ENCODE data around the gene GSTP1. TPM values are rescaled to one million over a fixed set of nuclear protein-coding genes. Genes with fewer than 3 reads are reported as not detected.

The GSTP1 gene
- total and polyA plus RNA-seq, 9 of the 15 experiments (the other 6 are each of a cell fraction or from before 2014, with no cell fraction given), result 592 to 2,150 (median 1,204) TPM

GRCh38 chr11:67629386-67630227, 46.0 kb downstream of the GSTP1 start, which contains the start of gene NUDT8 (continued):
- TF ChIP-seq NCOA6 (IDR thresholded peaks at IDR 0.05) (0 out of 2 replicates have a peak, but pooled peaks have one; percentile 41), ZNF695 (CRISPR knock-in tag; IDR thresholded peaks at IDR 0.05) (no peak), SOX6 (IDR thresholded peaks at IDR 0.05) (0 out of 2 replicates have a peak, but pooled peaks have one; percentile 29), MTA3 (IDR thresholded peaks at IDR 0.05; ENCODE audit: borderline replicate concordance) (peak; percentile 92; the same call in 1 of the 2 replicates), TCFL5 (CRISPR knock-in tag; conservative IDR thresholded peaks at IDR 0.05) (no peak), DMBX1 (CRISPR knock-in tag; IDR thresholded peaks at IDR 0.05; ENCODE audit: borderline replicate concordance) (no peak; the same call in 1 of the 2 replicates), ZSCAN29 (IDR thresholded peaks at IDR 0.05) (0 out of 2 replicates have a peak, but pooled peaks have one; percentile 35), NCOA2 (IDR thresholded peaks at IDR 0.05; ENCODE audit: partially characterized antibody in 2 of 2) (no peak), CREBBP (IDR thresholded peaks at IDR 0.05; ENCODE audit: low read depth, low read length) (no peak), MED1 (CRISPR knock-in tag; IDR thresholded peaks at IDR 0.05; ENCODE audit: borderline replicate concordance) (peak; percentile 83; the same call in 1 of the 2 replicates), GABPB1 (CRISPR knock-in tag; IDR thresholded peaks at IDR 0.05) (peak; percentile 69), GMEB1 (CRISPR knock-in tag; IDR thresholded peaks at IDR 0.05) (peak; percentile 60), GTF2E2 (tag; IDR thresholded peaks at IDR 0.05) (no peak; the same call in 1 of the 2 replicates), MAFK (IDR thresholded peaks at IDR 0.05; ENCODE audit: low read length) (no peak), LARP7 (IDR thresholded peaks at IDR 0.05) (no peak), BHLHE40 (IDR thresholded peaks at IDR 0.05; ENCODE audit: low read length) (no peak), RFX7 (CRISPR knock-in tag; IDR thresholded peaks at IDR 0.05) (0 out of 2 replicates have a peak, but pooled peaks have one; percentile 53), ESRRA (IDR thresholded peaks at IDR 0.05; ENCODE audit: borderline replicate concordance, low read depth) (peak; percentile 62), ZNF274 (IDR thresholded peaks at IDR 0.05; ENCODE audit: borderline replicate concordance, low read depth, low read length) (no peak), SAP30 (IDR thresholded peaks at IDR 0.05; ENCODE audit: borderline replicate concordance, insufficient read depth, low read depth, low read length, poor library complexity, severe bottlenecking) (peak; percentile 76), TAL1 (IDR thresholded peaks at IDR 0.05) (no peak), CREB5 (CRISPR knock-in tag; IDR thresholded peaks at IDR 0.05) (no peak), NFIC (IDR thresholded peaks at IDR 0.05) (peak; percentile 36; the same call in 1 of the 2 replicates), ETV1 (tag; conservative IDR thresholded peaks at IDR 0.05; ENCODE audit: low read depth) (no peak; the same call in 1 of the 2 replicates), TAF15 (IDR thresholded peaks at IDR 0.05; ENCODE audit: low read depth, low read length) (no peak), ZNF696 (CRISPR knock-in tag; conservative IDR thresholded peaks at IDR 0.05) (0 out of 2 replicates have a peak, but pooled peaks have one; percentile 64), MCM3 (IDR thresholded peaks at IDR 0.05) (no peak)
